ENCODE results near the gene LOXL1.

The LOXL1 gene

GRCh38 chr15:73912030-73912596, 14.1 kb upstream of the LOXL1 start:
- Histone ChIP-seq H3K9me2 (ENCODE audit: low read depth, low read length) (no peaks in the 10 kb centered on the region), H4K20me1 (ENCODE audit: insufficient read depth, low read length) (no peaks in the 10 kb centered on the region), H3K4me3 (ENCODE audit: low read depth, low read length, poor library complexity, severe bottlenecking) (no peak overlapping the region), H3K27ac (ENCODE audit: low read depth, low read length, poor library complexity, severe bottlenecking) (no peak overlapping the region), H3K79me2 (ENCODE audit: insufficient read depth, low read length) (no peaks in the 10 kb centered on the region), H3F3A (ENCODE audit: insufficient read depth, low read length) (no peaks in the 10 kb centered on the region), H3K27me3 (ENCODE audit: insufficient read depth, low read length) (no peaks in the 10 kb centered on the region; the same call in 1 of the 2 replicates), H2AFZ (ENCODE audit: low read length) (no peak overlapping the region), H3K4me1 (ENCODE audit: insufficient read depth, low read length, severe bottlenecking) (no peaks in the 10 kb centered on the region), H3K9ac (ENCODE audit: low read length) (no peak overlapping the region), H3K36me3 (ENCODE audit: insufficient read depth, low read length) (no peaks in the 10 kb centered on the region), H3K4me2 (ENCODE audit: low read length) (no peak overlapping the region), H3K9me3 (ENCODE audit: low read length) (no peaks in the 10 kb centered on the region)
- TF ChIP-seq, protein P1, sequence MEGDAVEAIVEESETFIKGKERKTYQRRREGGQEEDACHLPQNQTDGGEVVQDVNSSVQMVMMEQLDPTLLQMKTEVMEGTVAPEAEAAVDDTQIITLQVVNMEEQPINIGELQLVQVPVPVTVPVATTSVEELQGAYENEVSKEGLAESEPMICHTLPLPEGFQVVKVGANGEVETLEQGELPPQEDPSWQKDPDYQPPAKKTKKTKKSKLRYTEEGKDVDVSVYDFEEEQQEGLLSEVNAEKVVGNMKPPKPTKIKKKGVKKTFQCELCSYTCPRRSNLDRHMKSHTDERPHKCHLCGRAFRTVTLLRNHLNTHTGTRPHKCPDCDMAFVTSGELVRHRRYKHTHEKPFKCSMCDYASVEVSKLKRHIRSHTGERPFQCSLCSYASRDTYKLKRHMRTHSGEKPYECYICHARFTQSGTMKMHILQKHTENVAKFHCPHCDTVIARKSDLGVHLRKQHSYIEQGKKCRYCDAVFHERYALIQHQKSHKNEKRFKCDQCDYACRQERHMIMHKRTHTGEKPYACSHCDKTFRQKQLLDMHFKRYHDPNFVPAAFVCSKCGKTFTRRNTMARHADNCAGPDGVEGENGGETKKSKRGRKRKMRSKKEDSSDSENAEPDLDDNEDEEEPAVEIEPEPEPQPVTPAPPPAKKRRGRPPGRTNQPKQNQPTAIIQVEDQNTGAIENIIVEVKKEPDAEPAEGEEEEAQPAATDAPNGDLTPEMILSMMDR (IDR thresholded peaks at IDR 0.05; ENCODE audit: low read length), result no peak
- TF ChIP-seq EZH2 (IDR thresholded peaks at IDR 0.05; ENCODE audit: borderline replicate concordance, low read length), result no peak

DNA sequence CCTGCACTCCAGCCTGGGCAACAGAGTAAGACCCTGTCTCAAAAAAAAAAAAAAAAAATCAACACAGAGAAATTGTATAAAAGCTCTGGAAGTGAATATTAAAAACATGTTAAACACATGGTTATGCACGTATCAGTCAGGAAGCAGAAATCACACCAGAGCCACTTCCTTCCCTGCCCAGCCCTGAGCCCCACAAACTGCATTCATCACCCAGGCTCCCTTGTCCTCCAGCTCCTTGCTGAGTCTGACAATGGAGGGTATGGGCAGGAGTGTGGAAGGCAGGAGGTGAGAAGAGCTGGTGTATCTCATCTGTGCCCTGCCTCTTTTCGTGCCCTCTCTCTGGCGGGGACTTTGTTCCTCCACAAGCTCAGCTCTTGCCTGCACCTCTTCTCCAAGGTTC, 12.1 kb upstream of the LOXL1 start:
- no peak overlapping the region for H3K4me2 ChIP-seq (ENCODE audit: low read length)
- no peaks in the 10 kb centered on the region for H3K36me3 ChIP-seq (ENCODE audit: insufficient read depth, low read length)
- no peak overlapping the region for H3K27ac ChIP-seq (ENCODE audit: low read depth, low read length, poor library complexity, severe bottlenecking)
- no peaks in the 10 kb centered on the region for H3F3A ChIP-seq (ENCODE audit: insufficient read depth, low read length)
- H3K79me2 ChIP-seq (ENCODE audit: insufficient read depth, low read length), result no peaks in the 10 kb centered on the region
- no peak overlapping the region for H2AFZ ChIP-seq (ENCODE audit: low read length)
- no peak for TF ChIP-seq EZH2 (IDR thresholded peaks at IDR 0.05; ENCODE audit: borderline replicate concordance, low read length)
- TF ChIP-seq, protein P1 (IDR thresholded peaks at IDR 0.05; ENCODE audit: low read length), result no peak
- H3K4me1 ChIP-seq (ENCODE audit: insufficient read depth, low read length, severe bottlenecking), result no peaks in the 10 kb centered on the region
- no peaks in the 10 kb centered on the region for H3K27me3 ChIP-seq (ENCODE audit: insufficient read depth, low read length)
- H4K20me1 ChIP-seq (ENCODE audit: insufficient read depth, low read length), result no peaks in the 10 kb centered on the region
- H3K4me3 ChIP-seq (ENCODE audit: low read depth, low read length, poor library complexity, severe bottlenecking), result no peak overlapping the region
- H3K9me2 ChIP-seq (ENCODE audit: low read depth, low read length), result no peaks in the 10 kb centered on the region
- H3K9ac ChIP-seq (ENCODE audit: low read length), result no peak overlapping the region
- no peaks in the 10 kb centered on the region for H3K9me3 ChIP-seq (ENCODE audit: low read length)

DNA sequence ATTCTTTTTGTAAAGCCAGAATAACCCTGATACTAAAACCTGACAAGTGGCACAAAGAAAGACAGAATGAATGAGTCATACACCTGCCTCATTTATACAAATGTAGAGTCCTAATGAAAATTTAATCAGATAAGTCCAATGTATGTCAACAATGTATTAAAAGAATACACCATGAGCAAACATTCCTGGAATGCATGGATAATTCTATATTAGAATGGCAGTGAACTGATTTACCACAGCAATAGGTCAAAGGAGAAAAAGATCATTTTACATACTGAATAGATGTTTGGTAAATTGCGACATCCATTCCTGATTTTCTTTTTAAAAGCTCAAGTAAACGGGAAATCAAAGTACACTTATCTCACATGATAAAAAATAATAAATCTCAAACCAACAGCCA, 11.2 kb upstream of the LOXL1 start:
- Histone ChIP-seq H2AFZ (ENCODE audit: low read length) (no peak overlapping the region), H3K9ac (ENCODE audit: low read length) (no peak overlapping the region), H3K4me2 (ENCODE audit: low read length) (no peak overlapping the region), H3K9me2 (ENCODE audit: low read depth, low read length) (no peaks in the 10 kb centered on the region), H3K36me3 (ENCODE audit: insufficient read depth, low read length) (no peaks in the 10 kb centered on the region), H3K27ac (ENCODE audit: low read depth, low read length, poor library complexity, severe bottlenecking) (no peak overlapping the region), H3K27me3 (ENCODE audit: insufficient read depth, low read length) (no peaks in the 10 kb centered on the region), H3K4me3 (ENCODE audit: low read depth, low read length, poor library complexity, severe bottlenecking) (no peak overlapping the region), H4K20me1 (ENCODE audit: insufficient read depth, low read length) (no peaks in the 10 kb centered on the region), H3K79me2 (ENCODE audit: insufficient read depth, low read length) (no peaks in the 10 kb centered on the region), H3F3A (ENCODE audit: insufficient read depth, low read length) (no peaks in the 10 kb centered on the region), H3K4me1 (ENCODE audit: insufficient read depth, low read length, severe bottlenecking) (no peaks in the 10 kb centered on the region), H3K9me3 (ENCODE audit: low read length) (no peaks in the 10 kb centered on the region)
- TF ChIP-seq, protein P1 (IDR thresholded peaks at IDR 0.05; ENCODE audit: low read length), result no peak
- TF ChIP-seq EZH2 (IDR thresholded peaks at IDR 0.05; ENCODE audit: borderline replicate concordance, low read length), result no peak
